HG03159 (cell line): Measurements from ENCODE around the gene MCF2L.

Source experiments
- ATAC-seq: cut with Tn5 transposase; IDR thresholded peaks from one replicate; pipeline ENCODE4 v1.9.1; 2021; ENCODE audit warnings: mild to moderate bottlenecking, moderate library complexity; ENCODE audit not compliant: unreplicated experiment

The MCF2L gene

DNA sequence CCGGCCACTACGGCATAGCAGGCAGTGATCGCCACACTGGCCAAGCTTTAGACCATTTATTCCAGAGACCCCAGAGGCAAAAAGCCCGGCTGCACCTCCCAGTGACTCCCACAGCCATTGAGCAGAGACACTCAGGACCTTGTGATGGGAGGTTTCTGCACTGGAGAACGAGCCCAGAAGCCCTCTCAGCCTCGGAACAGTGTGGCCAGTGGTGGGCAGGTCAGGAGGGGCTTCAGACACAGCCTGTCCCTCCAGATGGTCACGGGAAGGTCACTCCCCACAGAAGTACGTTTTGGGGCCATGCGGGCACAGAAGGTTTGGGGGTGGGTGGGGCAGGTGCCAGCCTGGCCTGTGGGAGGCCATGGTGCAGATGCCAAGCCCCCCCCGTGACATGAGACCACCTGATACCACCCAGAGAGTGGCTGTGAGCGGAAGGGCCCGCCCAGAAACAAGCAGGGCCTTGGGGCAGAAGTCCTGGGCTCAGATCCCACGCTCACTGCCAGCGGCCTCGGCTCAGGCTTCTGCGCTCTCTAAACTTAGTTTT, 153.0 kb downstream of the MCF2L start:
- no peak for ATAC-seq

DNA sequence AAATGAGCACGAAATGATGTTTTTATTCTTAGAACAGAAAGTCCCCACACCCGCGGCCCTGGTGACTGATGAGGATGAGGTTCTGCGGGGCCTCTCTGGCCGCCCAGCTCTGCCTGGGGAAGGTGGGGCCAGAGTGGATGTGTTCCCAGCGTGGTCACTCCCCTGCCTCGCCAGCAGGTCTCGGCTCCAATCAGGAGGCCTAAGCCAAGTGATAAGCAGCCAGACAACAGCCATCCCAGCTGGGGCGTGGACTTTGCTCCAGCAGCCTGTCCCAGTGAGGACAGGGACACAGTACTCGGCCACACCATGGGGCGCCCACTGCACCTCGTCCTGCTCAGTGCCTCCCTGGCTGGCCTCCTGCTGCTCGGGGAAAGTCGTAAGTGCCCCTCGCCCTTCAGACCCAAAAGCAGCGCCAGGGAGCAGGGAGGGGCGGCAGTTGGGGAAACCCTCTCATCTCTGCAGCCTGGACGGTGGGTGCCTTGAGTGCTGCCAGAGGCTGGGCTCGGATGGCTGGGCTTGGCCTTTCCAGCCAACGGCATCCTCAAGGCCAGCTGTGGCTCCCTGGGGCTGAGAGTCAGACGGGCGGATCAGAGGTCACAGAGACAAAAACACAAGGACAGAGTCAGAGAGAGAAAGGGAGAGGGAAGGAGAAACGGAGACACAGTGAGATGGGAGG, 153.7 kb downstream of the MCF2L start, which contains the start of gene F10:
Gene F10 (plus strand): TSS at position 250 of the 676 bp plus-strand sequence. CDS start 57 bp downstream, at position 307.
- ATAC-seq = no peak

DNA sequence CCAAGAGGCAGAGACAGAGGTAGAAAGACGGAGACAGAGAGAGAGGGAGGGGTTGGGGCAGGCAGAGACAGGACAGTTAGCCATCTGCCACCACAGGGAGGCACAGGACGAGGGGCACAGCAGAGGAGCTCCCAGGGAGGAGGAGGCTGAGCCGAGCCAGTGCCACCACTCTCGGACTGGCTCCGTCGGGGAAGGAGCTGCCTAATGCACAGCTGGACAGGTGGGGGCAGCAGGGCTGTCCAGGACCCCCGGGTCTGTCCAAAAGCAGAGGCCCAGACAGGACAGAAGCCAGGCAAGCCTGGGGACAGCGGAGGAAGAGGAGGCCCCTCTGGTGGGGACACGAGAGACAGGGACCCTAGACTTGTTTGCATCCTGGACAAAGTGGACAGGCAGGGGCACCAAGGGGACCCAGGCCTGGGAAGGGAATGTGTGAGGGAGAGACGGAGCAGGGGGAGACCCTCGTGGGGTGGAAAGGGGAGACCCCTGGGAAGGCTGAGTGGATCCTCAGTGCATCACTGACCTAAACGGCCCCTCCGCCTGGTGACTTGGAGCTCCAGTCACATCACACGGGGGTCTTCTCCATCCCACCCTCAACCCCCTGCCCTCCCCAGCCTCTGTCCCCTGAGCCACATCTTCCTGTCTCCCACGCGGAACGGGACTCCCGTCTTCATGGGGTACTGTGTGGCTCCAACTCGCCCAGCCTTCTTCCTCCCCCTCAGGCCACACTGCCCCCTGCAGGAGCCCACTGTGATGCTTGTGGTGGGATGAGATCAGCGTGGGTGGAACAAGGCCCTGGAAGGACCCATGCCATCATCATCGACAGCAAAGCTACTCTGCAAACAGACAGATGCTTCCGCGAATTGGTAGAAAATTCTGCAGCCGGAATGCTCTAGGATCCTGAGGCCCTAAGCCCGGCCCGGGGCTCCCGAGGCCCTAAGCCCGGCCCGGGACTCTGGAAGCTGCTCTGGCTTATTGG, 154.5 kb downstream of the MCF2L start:
- ATAC-seq = no peak

DNA sequence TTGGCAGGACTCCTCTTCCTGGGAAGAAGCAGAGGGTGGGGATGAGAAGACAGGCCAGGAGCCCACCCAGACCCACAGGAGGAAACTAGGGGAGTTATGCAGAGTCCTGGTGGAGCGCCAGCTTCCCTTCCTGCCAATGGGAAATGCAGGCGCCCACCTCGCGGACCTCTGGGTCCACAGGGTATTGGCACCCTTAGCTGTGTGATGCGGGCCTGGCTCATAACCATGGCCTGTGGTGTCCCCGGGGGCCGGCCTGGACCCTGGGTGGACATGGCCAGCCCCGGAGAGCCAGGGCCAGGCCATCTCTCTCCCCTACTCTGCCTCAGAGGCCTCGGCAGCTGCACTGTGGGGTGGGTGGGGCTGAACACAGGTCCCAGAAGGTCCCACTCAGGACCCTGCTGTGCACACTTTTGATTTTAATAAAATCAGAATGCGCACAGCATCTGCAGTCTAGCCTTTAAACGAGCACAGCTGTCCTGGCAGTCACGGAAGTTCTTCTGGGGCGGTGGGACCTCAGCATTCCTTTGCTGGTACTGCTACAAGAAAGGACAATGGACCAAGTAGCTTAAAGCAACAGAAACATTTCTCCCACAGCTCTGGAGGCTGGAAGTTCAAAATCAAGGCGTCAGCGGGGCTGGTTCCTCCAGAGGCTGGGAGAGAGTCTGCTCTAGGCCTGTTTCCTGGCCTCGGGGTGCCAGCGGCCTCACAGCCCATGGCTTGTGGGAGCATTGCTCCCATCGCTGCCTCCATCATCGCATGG, 155.4 kb downstream of the MCF2L start:
- no peak for ATAC-seq

DNA sequence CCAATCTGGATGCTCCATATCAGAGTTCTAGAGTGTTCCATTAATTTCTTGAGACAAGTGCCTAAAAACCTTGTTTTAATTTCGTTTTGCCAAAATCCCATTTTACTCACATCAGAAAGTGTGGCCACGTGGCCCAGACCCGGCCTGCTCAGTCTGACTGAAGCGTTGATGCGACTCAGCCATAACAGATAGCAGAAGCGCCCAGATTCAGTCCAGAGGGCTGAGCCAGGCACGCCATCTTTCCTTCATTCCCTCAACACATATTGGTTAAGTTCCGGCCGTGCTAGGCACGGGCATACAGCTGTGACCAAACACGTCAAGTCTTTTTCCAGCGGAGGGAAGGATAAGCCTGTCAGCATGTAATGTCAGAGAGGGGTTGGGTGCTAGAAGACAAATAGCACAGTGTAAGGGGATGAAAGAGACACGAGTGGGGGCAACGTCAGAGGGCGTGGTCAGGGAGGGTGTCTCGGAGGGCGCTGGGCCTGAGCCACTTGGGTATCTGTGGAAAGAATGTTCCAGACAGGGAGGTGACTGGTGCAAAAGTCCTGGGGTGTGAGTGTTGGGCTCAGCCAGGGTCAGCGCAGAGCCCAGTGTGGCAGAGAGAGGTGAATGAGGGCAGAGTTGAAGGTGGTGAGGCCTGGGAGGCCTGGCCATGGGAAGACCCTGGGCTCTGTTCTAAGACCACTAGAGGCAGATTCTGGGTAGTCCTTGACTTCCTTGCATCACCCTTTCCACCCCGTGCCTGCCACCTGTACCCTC, 156.7 kb downstream of the MCF2L start:
- ATAC-seq = no peak

DNA sequence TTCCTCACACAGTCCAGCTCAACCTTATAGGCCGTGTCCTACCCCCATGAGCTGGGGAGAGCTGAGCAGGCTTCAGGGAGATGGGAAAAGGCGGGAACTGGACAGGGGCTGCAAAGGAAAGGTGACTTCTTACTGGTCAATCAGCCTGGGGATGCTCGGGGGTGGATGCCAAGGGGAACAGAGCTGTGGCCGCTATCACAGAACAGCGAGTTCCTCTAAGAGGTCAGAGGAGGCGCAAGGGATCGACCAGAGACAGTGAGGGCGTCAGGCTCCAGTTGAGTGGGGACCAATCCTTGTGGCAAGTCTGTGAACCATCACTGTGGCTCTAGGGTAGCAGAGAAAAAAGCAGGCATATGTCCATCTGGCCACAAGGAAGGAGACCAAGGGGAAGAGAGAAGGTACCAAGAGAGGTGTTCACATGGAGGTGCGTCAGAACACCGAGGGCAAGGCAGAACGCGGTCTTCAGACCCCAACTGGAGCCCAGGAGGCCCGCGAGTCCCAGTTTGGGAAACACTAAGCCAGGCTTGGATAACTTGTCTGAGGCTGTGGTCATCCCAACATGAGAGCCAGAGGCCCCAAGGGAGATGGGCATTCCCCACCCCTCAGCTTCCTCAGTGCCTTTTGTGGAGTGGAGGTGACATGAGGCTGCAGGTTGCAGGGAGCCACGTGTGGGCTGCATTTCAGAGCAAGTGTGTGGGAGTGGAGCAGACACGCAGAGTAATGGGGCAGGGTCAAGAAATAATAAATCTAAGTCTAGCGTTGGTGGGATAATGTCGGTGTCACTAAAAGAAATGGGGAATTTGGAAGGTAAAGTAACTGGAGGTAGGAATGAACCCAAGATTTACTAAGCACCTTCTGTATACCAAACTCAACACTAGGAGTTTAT, 157.5 kb downstream of the MCF2L start:
- ATAC-seq = no peak

DNA sequence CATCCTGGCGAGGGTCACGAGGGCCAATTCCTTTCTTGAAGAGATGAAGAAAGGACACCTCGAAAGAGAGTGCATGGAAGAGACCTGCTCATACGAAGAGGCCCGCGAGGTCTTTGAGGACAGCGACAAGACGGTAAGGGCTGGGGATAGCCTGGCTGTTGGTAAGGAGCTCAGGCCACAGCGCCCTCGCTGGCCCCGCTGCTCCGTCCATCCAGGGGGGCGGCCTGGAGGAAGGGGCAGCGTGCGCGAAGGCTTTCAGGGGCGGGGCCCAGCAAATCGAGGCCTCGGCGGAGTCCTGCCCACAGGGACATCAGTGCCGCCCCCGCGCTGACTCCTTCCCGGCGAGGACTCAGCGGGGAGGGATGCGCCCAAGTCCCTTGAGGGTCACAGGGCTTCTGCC, 160.5 kb downstream of the MCF2L start:
- no peak for ATAC-seq

DNA sequence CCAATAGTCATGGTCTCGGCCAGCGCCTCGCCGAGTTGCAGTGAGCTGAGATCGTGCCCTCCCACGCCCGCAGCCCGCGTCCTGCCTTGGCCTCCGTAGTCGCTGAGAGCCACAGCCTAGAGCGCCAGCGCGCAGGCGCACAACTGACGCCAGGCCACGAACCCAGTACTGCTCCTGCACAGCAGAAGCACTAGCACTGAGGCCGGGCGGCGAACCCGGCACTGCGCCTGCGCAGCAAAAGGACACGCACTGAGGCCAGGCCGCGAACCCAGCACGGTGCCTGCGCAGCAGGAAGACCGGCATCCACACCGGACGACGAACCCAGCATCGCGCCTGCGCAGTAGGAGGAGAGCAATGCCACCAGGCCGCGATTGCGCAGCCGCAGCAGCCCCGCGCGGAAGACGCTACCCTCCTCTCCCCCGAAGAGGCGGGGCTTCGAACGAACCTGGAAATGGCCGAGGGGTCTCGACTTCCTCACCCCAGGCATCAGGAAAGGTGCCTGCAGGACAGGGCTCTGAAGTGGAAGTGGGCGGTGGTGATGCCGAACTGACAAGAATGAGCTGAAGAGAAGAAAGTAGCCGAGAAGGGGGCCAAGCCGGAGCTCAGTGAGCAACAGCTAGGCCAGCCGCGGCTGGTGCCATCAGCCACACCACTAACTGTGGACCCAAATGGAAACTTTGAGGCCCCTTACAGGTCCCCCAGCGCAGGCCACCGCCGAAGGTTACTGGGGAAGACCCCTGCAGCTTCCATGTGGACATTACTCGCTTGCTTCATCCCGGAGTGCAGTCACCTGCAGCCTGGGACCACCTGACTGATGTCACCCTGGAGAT, 161.1 kb downstream of the MCF2L start:
- ATAC-seq = no peak

DNA sequence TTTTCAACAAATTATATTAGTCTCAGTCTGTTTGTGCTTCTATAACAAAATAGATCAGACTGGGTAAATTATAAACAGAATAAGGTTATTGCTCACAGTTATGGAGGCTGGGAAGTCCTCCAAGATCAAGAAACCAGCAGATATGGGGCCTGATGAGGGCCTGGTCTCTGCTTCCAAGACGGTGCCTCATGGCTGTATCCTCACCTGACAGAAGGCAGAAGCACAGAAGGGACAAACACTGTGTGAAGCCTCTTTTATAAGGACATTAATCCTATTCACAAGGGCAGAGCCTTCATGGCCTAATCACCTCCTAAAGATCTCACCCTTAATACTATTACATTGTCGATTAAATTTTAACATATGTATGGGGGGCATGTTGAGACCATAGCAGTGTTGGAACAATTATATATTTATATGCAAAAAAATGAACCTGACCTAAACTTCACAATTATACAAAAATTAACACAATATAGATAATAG, 166.3 kb downstream of the MCF2L start:
- ATAC-seq = no peak

DNA sequence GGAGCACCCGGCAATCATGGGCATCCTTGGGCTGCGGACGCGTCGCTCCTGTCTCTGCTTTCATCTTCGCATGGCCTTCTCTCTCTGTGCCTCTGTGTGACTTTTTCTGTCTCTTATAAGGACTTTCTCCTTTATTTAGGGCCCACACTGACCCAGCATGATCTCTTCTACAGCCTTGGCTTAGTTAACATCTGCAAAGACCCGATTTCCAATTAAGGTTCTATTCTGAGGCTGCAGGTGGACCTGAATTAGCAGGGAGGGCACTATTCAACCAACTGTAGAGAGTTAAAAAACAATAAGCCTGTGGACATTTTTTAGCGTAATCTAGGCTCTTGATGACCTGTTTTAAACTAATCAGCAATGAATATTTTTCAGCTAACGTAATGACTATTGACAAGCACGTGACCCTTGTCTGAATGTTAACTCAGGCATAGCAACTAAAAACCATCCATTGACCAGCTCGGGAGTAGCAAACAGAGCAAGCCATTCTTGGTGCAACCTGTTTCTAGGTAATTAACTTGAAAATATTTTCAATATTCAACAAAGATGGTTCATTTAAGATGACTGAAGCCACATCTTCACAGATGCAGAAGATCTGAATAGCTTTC, 168.8 kb downstream of the MCF2L start:
- no peak for ATAC-seq

DNA sequence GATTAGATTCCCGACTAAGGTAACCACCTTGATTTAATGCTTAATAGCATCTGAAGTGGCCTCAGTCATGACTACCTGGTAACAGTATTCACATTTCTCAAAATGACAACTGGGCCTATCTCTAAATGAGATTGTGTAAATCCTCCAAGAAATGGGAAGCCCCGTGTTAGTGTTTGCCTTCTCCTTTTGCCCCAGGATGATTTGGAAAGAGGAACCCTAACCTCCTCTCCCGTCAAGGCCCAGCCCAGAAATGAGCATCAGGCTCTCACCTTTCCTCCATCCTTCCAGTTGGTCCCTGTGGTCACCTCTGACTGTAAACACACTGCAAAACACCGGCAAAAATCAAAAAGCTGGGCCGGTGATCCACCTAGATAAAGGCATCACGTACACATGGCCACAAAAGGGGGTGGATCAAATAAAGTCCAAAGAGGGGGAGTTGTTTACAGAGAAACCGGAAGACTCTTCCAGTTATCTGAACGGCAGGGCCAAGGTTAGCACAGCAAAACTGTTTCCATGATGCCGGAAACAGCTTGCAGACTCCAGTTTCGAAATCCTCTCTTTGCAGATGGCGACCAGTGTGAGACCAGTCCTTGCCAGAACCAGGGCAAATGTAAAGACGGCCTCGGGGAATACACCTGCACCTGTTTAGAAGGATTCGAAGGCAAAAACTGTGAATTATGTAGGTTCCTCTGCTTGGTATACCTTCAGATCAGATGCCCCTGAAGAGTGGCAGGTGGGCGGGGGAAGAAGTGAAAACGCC, 170.0 kb downstream of the MCF2L start:
- ATAC-seq = no peak

DNA sequence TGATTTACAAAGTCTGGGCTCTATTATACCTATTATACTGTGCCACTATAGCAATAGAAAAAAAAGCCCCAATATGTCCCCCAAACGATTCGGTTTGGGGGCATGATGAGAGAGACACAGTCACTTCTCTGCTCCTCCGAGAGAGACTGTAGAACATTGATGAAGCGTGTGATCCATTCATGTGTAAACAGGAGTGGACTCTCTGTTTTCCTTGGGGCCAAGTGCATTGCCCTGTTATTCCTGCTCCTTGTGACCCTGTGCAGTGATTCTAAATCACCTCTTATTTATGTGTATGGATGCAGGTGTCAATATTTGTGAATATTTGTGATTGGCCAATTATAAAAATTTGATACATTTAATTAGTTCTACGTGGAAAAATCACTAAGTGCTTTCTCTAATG, 170.6 kb downstream of the MCF2L start:
- no peak for ATAC-seq

DNA sequence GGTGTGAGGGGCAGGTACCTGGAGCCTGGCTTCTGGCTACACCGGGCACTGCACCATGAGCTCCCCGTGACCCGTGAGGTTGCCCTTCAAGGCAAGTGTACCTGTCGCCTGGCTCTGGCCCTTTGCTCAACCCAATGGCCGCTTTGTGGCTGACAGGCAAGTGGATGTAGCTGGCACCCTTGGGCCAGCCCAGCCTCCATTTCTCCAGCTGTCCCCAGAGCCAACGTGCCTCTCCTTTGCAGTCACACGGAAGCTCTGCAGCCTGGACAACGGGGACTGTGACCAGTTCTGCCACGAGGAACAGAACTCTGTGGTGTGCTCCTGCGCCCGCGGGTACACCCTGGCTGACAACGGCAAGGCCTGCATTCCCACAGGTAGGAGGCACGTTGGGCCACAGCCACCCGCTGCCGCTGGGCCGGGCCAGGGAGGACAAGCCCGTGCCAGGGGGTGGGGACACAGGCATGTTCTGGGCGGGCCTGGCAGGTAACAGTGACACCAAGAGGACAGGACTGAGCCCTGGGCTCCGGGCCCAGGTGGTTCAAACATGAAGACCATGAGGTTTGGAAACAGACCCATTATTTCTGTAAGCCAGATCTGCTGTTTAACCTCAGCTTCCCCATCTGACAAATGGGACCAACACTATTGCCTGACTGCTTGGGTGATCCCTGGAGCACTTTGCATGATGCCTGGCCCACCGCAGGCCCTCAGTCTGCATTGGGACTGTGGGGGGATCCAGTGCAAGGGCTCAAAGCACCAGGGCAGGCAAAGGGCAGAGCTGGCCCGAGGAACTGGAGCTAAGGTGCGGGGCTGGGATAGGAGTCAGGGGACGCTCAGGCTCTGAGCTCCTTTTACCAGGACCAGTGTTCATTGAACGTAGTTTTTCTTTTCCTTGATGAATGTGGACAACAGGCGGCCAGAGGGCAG, 171.9 kb downstream of the MCF2L start:
- no peak for ATAC-seq

DNA sequence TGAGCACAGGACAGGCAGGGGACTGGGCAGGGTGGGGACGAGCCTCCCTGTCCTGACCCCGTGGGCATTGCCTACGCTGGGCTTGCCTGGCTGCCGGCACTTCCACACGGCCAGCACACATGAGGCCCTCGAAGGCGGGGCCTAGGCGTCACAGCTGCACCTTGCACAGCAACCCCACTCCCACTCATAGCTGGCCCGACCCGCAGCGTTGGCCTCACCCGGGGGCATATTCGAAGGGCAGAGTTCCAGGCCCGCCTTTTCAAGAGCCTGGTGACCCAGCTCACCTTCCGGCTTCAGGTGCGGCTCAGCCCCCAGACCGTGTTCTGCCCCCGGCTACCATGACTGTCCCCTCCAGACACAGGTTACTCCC, 172.6 kb downstream of the MCF2L start:
- no peak for ATAC-seq

DNA sequence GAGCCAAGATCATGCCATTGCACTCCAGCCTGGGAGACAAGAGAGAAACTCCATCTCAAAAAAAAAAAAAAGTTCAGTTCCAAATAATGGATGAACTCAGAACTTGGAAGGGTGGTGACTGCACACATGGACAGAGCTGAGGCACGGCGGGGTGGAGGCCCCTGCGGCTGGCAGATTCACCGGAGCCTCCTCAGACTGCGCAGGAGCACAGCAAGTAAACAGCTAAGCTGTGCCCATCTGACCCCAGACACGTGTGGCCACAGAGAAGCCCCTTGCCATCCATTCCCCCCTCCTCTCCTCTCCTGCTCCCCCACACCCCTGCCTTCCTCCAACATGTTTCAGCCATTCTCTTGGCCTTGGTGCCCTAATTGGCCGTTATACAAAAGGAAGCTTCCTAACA, 173.9 kb downstream of the MCF2L start:
- ATAC-seq = no peak
